GM10266 (cell line): Measurements from ENCODE around the gene PRKN.

Experiments used
- DNase-seq: peaks from one replicate; pipeline ENCODE4 v3.0.0; 2012; ENCODE audit errors: extremely low spot score
- TF ChIP-seq, protein P1 (sequence below): IDR thresholded peaks from 2 replicates; pipeline ENCODE4 v1.5.1; 2012; ENCODE audit warnings: mild to moderate bottlenecking, low read depth; ENCODE audit not compliant: control insufficient read depth, insufficient read depth; ENCODE audit errors: missing control alignments

PRKN gene

DNA sequence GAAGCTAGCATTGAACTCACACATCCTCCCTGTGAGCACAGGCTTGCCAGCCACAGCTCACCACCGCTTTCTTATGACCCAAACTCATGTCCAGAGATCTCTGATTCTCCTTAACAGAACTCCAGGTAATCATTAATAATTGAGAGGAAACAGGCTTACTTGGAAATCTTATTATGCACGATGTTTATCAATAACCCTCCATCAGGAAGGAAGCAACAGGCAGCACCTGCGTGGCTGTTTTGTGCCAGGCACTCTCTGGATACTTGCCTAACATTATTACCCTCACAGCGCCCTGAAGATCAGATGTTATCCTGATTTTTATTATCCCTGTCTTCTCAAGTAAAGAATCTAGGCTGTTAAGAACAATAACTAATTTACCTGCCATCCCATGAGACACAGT is 306.6 kb downstream of the PRKN start:
- TF ChIP-seq, protein P1, sequence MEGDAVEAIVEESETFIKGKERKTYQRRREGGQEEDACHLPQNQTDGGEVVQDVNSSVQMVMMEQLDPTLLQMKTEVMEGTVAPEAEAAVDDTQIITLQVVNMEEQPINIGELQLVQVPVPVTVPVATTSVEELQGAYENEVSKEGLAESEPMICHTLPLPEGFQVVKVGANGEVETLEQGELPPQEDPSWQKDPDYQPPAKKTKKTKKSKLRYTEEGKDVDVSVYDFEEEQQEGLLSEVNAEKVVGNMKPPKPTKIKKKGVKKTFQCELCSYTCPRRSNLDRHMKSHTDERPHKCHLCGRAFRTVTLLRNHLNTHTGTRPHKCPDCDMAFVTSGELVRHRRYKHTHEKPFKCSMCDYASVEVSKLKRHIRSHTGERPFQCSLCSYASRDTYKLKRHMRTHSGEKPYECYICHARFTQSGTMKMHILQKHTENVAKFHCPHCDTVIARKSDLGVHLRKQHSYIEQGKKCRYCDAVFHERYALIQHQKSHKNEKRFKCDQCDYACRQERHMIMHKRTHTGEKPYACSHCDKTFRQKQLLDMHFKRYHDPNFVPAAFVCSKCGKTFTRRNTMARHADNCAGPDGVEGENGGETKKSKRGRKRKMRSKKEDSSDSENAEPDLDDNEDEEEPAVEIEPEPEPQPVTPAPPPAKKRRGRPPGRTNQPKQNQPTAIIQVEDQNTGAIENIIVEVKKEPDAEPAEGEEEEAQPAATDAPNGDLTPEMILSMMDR = no peak
- no peak for DNase-seq

DNA sequence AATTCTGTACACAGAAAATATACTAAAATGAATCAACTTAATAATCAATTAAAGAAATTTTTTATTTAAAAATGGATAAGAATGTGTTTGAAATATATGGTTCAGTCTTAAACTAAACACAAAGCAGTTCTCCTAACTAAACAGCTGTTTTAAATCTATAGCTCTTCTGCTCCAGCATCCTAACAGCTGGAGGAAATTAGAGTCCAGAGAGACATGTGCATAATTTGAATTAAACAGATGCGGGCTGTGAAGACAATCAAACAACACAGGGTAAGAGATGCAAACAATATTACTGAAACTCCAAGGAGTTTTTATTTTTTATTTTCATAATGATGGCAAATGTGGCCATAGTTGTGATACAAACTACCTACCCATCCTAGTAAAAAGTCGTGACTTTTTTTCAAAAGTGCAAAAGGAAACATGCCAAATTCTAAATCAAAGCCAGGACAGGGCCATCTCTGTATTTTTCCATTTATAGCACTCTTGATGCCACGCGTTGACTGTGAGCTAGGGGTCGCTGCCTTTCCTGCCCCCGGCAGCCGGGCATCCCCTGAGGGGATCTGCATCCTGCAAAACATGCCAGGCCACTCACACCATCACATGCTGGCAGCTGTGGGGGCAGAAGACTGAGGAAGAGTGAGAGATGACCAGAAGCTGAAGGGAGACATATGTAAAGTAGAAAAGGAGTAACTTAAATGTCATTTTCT is 310.6 kb downstream of the PRKN start:
- TF ChIP-seq, protein P1 = no peak
- no peak for DNase-seq

DNA sequence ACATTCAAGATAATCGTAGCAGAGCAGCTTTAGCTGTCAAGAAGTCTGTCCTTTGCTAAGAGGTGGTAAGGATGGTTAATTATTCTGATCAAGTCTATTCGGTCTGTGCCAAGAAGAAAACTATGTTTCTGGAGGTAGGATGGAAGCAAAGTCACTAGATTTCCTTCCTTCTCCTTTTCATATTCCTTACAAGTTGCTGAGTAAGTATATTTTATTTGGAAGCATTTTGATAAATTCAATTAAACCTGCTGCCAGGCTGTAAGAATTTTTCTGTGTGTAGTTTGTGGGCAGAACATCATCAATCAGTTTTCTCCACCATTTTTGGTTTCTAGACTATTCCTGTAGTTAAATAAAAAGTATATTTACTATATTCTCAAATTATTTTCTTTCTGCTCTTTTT is 311.3 kb downstream of the PRKN start:
- no peak for DNase-seq
- TF ChIP-seq, protein P1 = no peak

DNA sequence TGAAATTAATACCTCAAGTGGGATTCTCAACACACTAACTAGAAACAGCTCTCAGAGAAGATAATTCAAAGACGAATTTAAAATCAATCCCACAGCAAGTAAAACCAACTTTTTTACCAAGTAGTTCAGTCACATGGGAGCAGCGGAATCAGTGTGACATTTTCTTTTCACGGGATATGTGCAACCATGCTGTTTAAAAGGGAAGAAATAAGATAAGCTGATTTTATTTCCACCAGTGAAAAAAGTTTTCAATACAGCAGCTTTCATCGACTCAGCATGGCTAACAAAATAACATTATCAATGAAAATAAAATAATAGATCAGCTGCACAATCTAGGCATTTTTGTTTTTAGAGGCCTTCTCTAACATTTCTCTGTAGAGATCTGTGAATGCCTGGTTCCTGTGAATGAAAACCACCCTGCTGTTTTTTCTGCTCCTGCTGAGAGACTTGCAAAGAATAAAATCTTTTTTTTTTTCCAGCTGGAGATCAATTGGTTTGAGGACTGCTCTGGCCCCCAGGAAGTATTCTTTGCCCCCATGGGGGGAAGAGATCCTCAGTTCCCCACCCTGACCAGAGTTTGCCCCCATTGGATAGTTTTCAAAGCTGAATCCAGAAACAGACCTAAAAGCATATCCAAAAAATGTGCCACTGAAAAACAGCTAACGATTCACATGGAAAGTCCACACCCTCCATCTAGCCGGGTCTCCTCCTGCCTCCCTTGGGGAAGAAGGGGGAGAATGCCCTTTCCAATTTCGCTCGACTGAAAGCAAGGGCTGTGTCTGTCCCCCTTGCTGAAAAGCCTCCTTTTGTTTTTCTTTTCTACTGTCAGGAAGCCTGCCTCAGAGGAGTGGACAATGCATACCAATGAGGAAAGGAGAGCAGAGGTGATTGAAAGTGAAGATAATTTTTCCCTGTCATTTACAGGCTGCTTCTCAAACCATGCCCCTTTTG is 317.6 kb downstream of the PRKN start:
- no peak for DNase-seq

DNA sequence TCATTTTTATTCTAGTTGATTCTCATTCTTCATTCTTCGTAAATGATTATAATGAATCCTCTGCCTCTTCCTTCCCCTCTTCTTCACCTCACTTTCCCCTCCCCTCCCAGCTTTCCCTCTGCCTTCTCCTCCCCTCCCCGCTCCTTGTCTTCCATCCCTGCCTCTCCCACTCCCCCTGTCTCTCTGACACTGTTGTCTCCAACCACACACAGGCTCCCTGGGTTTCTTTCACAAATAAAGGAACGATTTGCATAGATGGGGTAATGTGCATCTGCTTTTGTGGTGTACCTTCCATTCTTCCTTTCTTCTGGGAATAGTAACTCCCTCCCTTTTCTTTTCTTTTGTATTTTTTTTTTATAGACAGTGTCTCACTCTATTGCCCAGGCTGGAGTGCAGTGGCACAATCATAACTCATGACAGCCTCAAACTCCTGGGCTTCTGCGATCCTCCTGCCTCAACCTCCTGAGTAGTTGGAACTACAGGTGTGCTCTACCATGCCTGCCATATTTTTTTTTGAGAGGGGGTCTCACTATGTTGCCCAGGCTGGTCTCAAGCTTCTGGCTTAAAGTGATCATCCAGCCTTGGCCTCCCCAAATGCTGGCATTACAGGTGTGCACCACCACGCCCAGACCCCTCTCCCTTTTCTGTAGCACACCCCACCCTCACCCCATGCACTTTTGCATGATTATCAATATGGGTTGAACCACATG is 318.6 kb downstream of the PRKN start:
- TF ChIP-seq, protein P1 = no peak
- no peak for DNase-seq

More for the DNA sequence above, 317.6 kb downstream of the PRKN start:
- TF ChIP-seq, protein P1 = no peak

DNA sequence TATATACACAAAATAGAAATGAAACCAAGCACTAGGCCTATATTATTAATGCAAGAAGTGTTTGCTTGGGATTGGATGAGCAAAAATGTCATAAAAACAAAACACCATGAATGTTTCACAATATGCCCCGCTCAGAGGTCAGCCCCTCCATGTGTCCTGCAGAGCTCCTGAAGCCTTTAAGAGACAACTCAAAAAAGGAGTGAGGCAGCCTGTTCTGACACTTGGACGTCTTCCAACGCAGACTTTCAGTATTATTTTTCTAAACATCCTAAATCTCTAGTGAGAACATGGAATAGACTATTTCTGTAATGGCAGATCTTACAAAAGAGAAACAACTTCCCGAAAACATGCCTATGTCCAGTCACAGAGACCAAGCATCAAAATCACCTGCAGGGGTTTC is 322.6 kb downstream of the PRKN start:
- DNase-seq = no peak
- TF ChIP-seq, protein P1 = no peak

DNA sequence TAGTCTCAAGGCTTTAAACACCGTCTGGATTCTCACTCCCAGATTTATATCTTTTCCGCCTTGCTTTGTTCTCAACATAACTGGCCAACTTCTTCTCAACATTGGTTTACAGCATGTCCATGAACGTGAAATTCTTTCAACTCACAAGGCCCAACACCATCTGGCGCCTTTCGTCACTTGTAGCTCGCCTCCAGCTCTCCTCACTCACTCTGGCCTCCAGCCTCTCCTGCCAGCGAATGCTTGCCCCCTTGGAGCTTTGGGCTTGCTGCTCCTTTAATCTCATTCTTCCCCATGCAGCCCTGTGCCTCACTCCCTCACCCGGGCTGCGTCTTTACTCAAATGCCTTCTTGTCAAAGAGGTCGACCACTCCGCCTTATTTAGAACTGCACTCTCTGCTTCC is 324.5 kb downstream of the PRKN start:
- DNase-seq = no peak
- TF ChIP-seq, protein P1 = no peak
